ENCODE measurements around the gene IL5. TPM values are rescaled to one million over a fixed set of nuclear protein-coding genes. Genes with fewer than 3 reads are reported as not detected.
A peak's percentile ranks its signal among the peaks of the same experiment; 100 is the strongest.

Gene IL5
- polyA plus RNA-seq, 1 donor (not counting 4 experiments of a cell fraction or from before 2014, with no cell fraction given) = not detected

GRCh38 chr5:132556763-132557477 lies 13.6 kb upstream of the IL5 start, which contains the start of gene RAD50:
Gene RAD50 (plus strand): TSS chr5:132556977. CDS start chr5:132557325, 348 bp downstream.
- Histone ChIP-seq H3K9me3 (ENCODE audit: control insufficient read depth, low read depth, low read length) (no peaks in the 10 kb centered on the region), H3K4me1 (ENCODE audit: control insufficient read depth, extremely low read depth, insufficient read depth, low read length) (peaks cover 17% of the 10 kb centered on the region), H3K4me2 (ENCODE audit: control insufficient read depth, extremely low read depth, insufficient read depth, low read depth, low read length) (peak within 1 kb of the TSS; percentile 89), H2AFZ (ENCODE audit: control insufficient read depth, low read length) (peak within 1 kb of the TSS; percentile 67), H4K20me1 (ENCODE audit: control insufficient read depth, extremely low read depth, insufficient read depth, low read length) (no peaks in the 10 kb centered on the region), H3K4me3 (ENCODE audit: control insufficient read depth in 2 of 3, extremely low read depth in 1 of 3, insufficient read depth in 2 of 3, low read depth in 1 of 3, low read length in 3 of 3) (peak within 1 kb of the TSS; percentile 74 to 95 (median 92)), H3K79me2 (ENCODE audit: control insufficient read depth, insufficient read depth, low read length) (peaks cover 30% of the 10 kb centered on the region), H3K27me3 (ENCODE audit: control insufficient read depth, extremely low read depth, insufficient read depth, low read length) (no peaks in the 10 kb centered on the region), H3K36me3 (ENCODE audit: control insufficient read depth in 2 of 2, extremely low read depth in 1 of 2, insufficient read depth in 2 of 2, low read length in 2 of 2) (peaks cover 3 to 20% of the 10 kb centered on the region in 2 experiments), H3K27ac (ENCODE audit: control insufficient read depth, insufficient read depth, low read length) (peak within 1 kb of the TSS; percentile 94), H3K9me1 (ENCODE audit: control insufficient read depth, extremely low read depth, insufficient read depth, low read length) (no peaks in the 10 kb centered on the region), H3K9ac (ENCODE audit: control insufficient read depth, extremely low read depth, insufficient read depth, low read length) (peak within 1 kb of the TSS; percentile 96)
- FAIRE-seq (peak; percentile 81), DNase-seq (ENCODE audit: low read depth, low spot score) (peak; percentile 69)
- dilution Hi-C loops (cut with MboI; ENCODE audit: extremely low pct_ligation_motif_present, low sequenced_read_pairs) = no loop called here
- no peak for TF ChIP-seq CTCF (optimal IDR thresholded peaks at IDR 0.05 in 1 of 3, IDR thresholded peaks at IDR 0.05 in 1 of 3, conservative IDR thresholded peaks at IDR 0.05 in 1 of 3; ENCODE audit: extremely low read depth in 1 of 3, insufficient read depth in 2 of 3, low read length in 3 of 3)
- TF ChIP-seq EZH2 (IDR thresholded peaks at IDR 0.05; ENCODE audit: low read length) = no peak

GRCh38 chr5:132556153-132556762 lies 12.9 kb upstream of the IL5 start:
- peak overlapping the region; percentile 94 for H3K27ac ChIP-seq (ENCODE audit: control insufficient read depth, insufficient read depth, low read length)
- FAIRE-seq (no peak), DNase-seq (ENCODE audit: low read depth, low spot score) (no peak)
- no peaks in the 10 kb centered on the region for H4K20me1 ChIP-seq (ENCODE audit: control insufficient read depth, extremely low read depth, insufficient read depth, low read length)
- H2AFZ ChIP-seq (ENCODE audit: control insufficient read depth, low read length) = peak overlapping the region; percentile 67
- H3K9me1 ChIP-seq (ENCODE audit: control insufficient read depth, extremely low read depth, insufficient read depth, low read length) = no peaks in the 10 kb centered on the region
- TF ChIP-seq CTCF (optimal IDR thresholded peaks at IDR 0.05 in 1 of 3, IDR thresholded peaks at IDR 0.05 in 1 of 3, conservative IDR thresholded peaks at IDR 0.05 in 1 of 3; ENCODE audit: extremely low read depth in 1 of 3, insufficient read depth in 2 of 3, low read length in 3 of 3) (no peak), EZH2 (IDR thresholded peaks at IDR 0.05; ENCODE audit: low read length) (no peak)
- peaks cover 3 to 18% of the 10 kb centered on the region in 2 experiments for H3K36me3 ChIP-seq (ENCODE audit: control insufficient read depth in 2 of 2, extremely low read depth in 1 of 2, insufficient read depth in 2 of 2, low read length in 2 of 2)
- peak overlapping the region; percentile 89 for H3K4me2 ChIP-seq (ENCODE audit: control insufficient read depth, extremely low read depth, insufficient read depth, low read depth, low read length)
- no peaks in the 10 kb centered on the region for H3K9me3 ChIP-seq (ENCODE audit: control insufficient read depth, low read depth, low read length)
- dilution Hi-C loops (cut with MboI; ENCODE audit: extremely low pct_ligation_motif_present, low sequenced_read_pairs) = no loop called here
- H3K4me3 ChIP-seq (ENCODE audit: control insufficient read depth in 2 of 3, extremely low read depth in 1 of 3, insufficient read depth in 2 of 3, low read depth in 1 of 3, low read length in 3 of 3) = peak overlapping the region; percentile 74 to 95 (median 92)
- peaks cover 15% of the 10 kb centered on the region for H3K4me1 ChIP-seq (ENCODE audit: control insufficient read depth, extremely low read depth, insufficient read depth, low read length)
- no peaks in the 10 kb centered on the region for H3K27me3 ChIP-seq (ENCODE audit: control insufficient read depth, extremely low read depth, insufficient read depth, low read length)
- H3K9ac ChIP-seq (ENCODE audit: control insufficient read depth, extremely low read depth, insufficient read depth, low read length) = peak overlapping the region; percentile 96
- H3K79me2 ChIP-seq (ENCODE audit: control insufficient read depth, insufficient read depth, low read length) = peaks cover 29% of the 10 kb centered on the region
